KMS-11 (cell line): ENCODE measurements around the gene ABHD12.

Experiments used
- H2AFZ ChIP-seq: fragments of 200-600 bp; sonication (generic); 2 replicates; pipeline ENCODE4 v1.6.1; 2016; ENCODE audit warnings: antibody characterized with exemption, mixed run types, low read depth
- H3K27ac ChIP-seq: fragments of 200-600 bp; sonication (generic); 2 replicates; pipeline ENCODE4 v1.6.1; 2016; ENCODE audit warnings: mild to moderate bottlenecking, mixed run types
- H3K27me3 ChIP-seq: fragments of 200-600 bp; sonication (generic); 2 replicates; pipeline ENCODE4 v1.6.1; 2017; ENCODE audit warnings: mild to moderate bottlenecking, low read depth, mixed run types, moderate library complexity; ENCODE audit not compliant: insufficient read depth
- H3K36me3 ChIP-seq: fragments of 200-600 bp; sonication (generic); 2 replicates; pipeline ENCODE4 v1.6.1; 2017; ENCODE audit warnings: mild to moderate bottlenecking, mixed run types; ENCODE audit not compliant: insufficient read depth
- H3K4me1 ChIP-seq: fragments of 200-600 bp; sonication (generic); 2 replicates; pipeline ENCODE4 v1.6.1; 2016; ENCODE audit warnings: mild to moderate bottlenecking, low read depth, mixed run types; ENCODE audit not compliant: poor library complexity, severe bottlenecking
- H3K4me2 ChIP-seq: fragments of 200-600 bp; sonication (generic); 2 replicates; pipeline ENCODE4 v1.7.0; 2016; ENCODE audit warnings: mild to moderate bottlenecking, mixed run types
- H3K4me3 ChIP-seq: fragments of 200-600 bp; sonication (generic); IDR thresholded peaks from 2 replicates; pipeline ENCODE4 v1.6.1; 2017; ENCODE audit warnings: low read depth, low read length, mixed read lengths; ENCODE audit not compliant: insufficient read depth
- H3K79me2 ChIP-seq: fragments of 200-600 bp; sonication (generic); 2 replicates; pipeline ENCODE4 v1.6.1; 2016; ENCODE audit warnings: low read depth, mixed run types; ENCODE audit not compliant: insufficient read depth
- H3K9ac ChIP-seq: fragments of 200-600 bp; sonication (generic); 2 replicates; pipeline ENCODE4 v1.6.1; 2016; ENCODE audit warnings: mild to moderate bottlenecking, mixed run types
- H4K20me1 ChIP-seq: fragments of 200-600 bp; sonication (generic); 2 replicates; pipeline ENCODE4 v1.6.1; 2016; ENCODE audit warnings: mild to moderate bottlenecking, mixed run types; ENCODE audit not compliant: insufficient read depth
- CTCF ChIP-seq: fragments of 200-600 bp; sonication (generic); conservative IDR thresholded peaks from 2 replicates; pipeline ENCODE4 v1.6.1; 2017; ENCODE audit warnings: low read depth, mild to moderate bottlenecking, antibody characterized with exemption, low read length, moderate library complexity, mixed read lengths

Gene ABHD12

GRCh38 chr20:25302596-25302995 lies 88.0 kb downstream of the ABHD12 start:
- Histone ChIP-seq H3K27me3 (no peaks in the 10 kb centered on the region), H3K4me3 (no peak overlapping the region), H3K4me2 (no peak overlapping the region), H3K36me3 (no peaks in the 10 kb centered on the region), H3K79me2 (no peaks in the 10 kb centered on the region), H3K9ac (no peak overlapping the region), H4K20me1 (no peaks in the 10 kb centered on the region), H3K27ac (peak overlapping the region; percentile 94; the same call in 1 of the 2 replicates), H3K4me1 (peaks cover 81% of the 10 kb centered on the region), H2AFZ (no peak overlapping the region)
- no peak for TF ChIP-seq CTCF

GRCh38 chr20:25301357-25301920 lies 89.2 kb downstream of the ABHD12 start:
- Histone ChIP-seq H3K9ac (no peak overlapping the region), H3K4me2 (peak overlapping the region; percentile 82; the same call in 1 of the 2 replicates), H3K79me2 (no peaks in the 10 kb centered on the region), H3K36me3 (no peaks in the 10 kb centered on the region), H3K27me3 (no peaks in the 10 kb centered on the region), H3K4me1 (peaks cover 89% of the 10 kb centered on the region), H3K27ac (peak overlapping the region; percentile 94; the same call in 1 of the 2 replicates), H4K20me1 (no peaks in the 10 kb centered on the region), H2AFZ (no peak overlapping the region), H3K4me3 (no peak overlapping the region)
- TF ChIP-seq CTCF: no peak

GRCh38 chr20:25300496-25301170 lies 90.0 kb downstream of the ABHD12 start:
- peaks cover 94% of the 10 kb centered on the region for H3K4me1 ChIP-seq
- TF ChIP-seq CTCF: no peak

GRCh38 chr20:25299806-25300205 lies 90.8 kb downstream of the ABHD12 start:
- H3K27ac ChIP-seq: peak overlapping the region; percentile 94

More at GRCh38 chr20:25300496-25301170, 90.0 kb downstream of the ABHD12 start:
- Histone ChIP-seq H4K20me1 (no peaks in the 10 kb centered on the region), H3K4me3 (no peak overlapping the region), H2AFZ (no peak overlapping the region), H3K27ac (peak overlapping the region; percentile 94), H3K4me2 (peak overlapping the region; percentile 82; the same call in 1 of the 2 replicates), H3K9ac (peak overlapping the region; percentile 23; the same call in 1 of the 2 replicates), H3K36me3 (no peaks in the 10 kb centered on the region), H3K27me3 (no peaks in the 10 kb centered on the region), H3K79me2 (no peaks in the 10 kb centered on the region)

More at GRCh38 chr20:25299806-25300205, 90.8 kb downstream of the ABHD12 start:
- H3K27me3 ChIP-seq: no peaks in the 10 kb centered on the region
- no peak overlapping the region for H2AFZ ChIP-seq
- H3K4me2 ChIP-seq: peak overlapping the region; percentile 82
- TF ChIP-seq CTCF: no peak
- H3K4me3 ChIP-seq: no peak overlapping the region
- H3K36me3 ChIP-seq: no peaks in the 10 kb centered on the region
- peaks cover 99% of the 10 kb centered on the region for H3K4me1 ChIP-seq
- H4K20me1 ChIP-seq: no peaks in the 10 kb centered on the region
- H3K79me2 ChIP-seq: no peaks in the 10 kb centered on the region
- peak overlapping the region; percentile 23; the same call in 1 of the 2 replicates for H3K9ac ChIP-seq
